ENCODE measurements around the gene ADARB1.

The ADARB1 gene

GRCh38 chr21:45055861-45056260 lies 18.5 kb upstream of the ADARB1 start:
- no peak for DNase-seq

GRCh38 chr21:45056296-45056904 lies 18.0 kb upstream of the ADARB1 start:
- DNase-seq: no peak

- DNase-seq: no peak
These were observed 17.3 kb upstream of the ADARB1 start for GRCh38 chr21:45056917-45057560.

- DNase-seq: no peak
These were observed 16.5 kb upstream of the ADARB1 start for GRCh38 chr21:45057886-45058285.

GRCh38 chr21:45059121-45059520 lies 15.3 kb upstream of the ADARB1 start:
- no peak for DNase-seq

GRCh38 chr21:45060089-45060488 lies 14.3 kb upstream of the ADARB1 start:
- DNase-seq: no peak

GRCh38 chr21:45060675-45061311 lies 13.6 kb upstream of the ADARB1 start:
- DNase-seq: no peak

GRCh38 chr21:45064091-45064490 lies 10.3 kb upstream of the ADARB1 start:
- DNase-seq: no peak

GRCh38 chr21:45064618-45065399 lies 9.6 kb upstream of the ADARB1 start:
- DNase-seq: no peak

GRCh38 chr21:45067462-45068285 lies 6.7 kb upstream of the ADARB1 start:
- DNase-seq: no peak

GRCh38 chr21:45069085-45069484 lies 5.3 kb upstream of the ADARB1 start:
- no peak for DNase-seq

- DNase-seq: no peak
These were observed 4.7 kb upstream of the ADARB1 start for GRCh38 chr21:45069711-45070110.

- DNase-seq: no peak
These were observed 3.1 kb upstream of the ADARB1 start for GRCh38 chr21:45071078-45071873.

- DNase-seq: no peak
These were observed 2.3 kb upstream of the ADARB1 start for GRCh38 chr21:45071874-45072737.

- DNase-seq: no peak
These were observed 1.6 kb upstream of the ADARB1 start for GRCh38 chr21:45072738-45073300.

- DNase-seq: no peak
These were observed 906 bp upstream of the ADARB1 start for GRCh38 chr21:45073301-45074047.

GRCh38 chr21:45074818-45075595 lies 627 bp downstream of the ADARB1 start:
- no peak for DNase-seq

- no peak for DNase-seq
These were observed 1.3 kb downstream of the ADARB1 start for GRCh38 chr21:45075596-45076244.
